Measurements from ENCODE around the gene UNK. TPM values are rescaled to one million over a fixed set of nuclear protein-coding genes. Genes with fewer than 3 reads are reported as not detected.

The UNK gene
- total and polyA plus RNA-seq, 9 of the 15 experiments (the other 6 are each of a cell fraction or from before 2014, with no cell fraction given), result 12.8 to 38.6 (median 24.8) TPM

- peak; percentile 69; the same call in 1 of the 2 replicates for TF ChIP-seq KAT7 (CRISPR knock-in tag; IDR thresholded peaks at IDR 0.05; ENCODE audit: borderline replicate concordance)
- TF ChIP-seq AFF1 (IDR thresholded peaks at IDR 0.05; ENCODE audit: low read depth in 1 of 2, partially characterized antibody in 2 of 2), result peak in 1 of 2 experiments; percentile 20
- peak; percentile 35; the same call in 1 of the 2 replicates for TF ChIP-seq RBFOX2 (IDR thresholded peaks at IDR 0.05; ENCODE audit: low read depth, low read length)
- TF ChIP-seq CREB1 (IDR thresholded peaks at IDR 0.05), result no peak
- no peak; the same call in 1 of the 2 replicates for TF ChIP-seq CREB1 (CRISPR knock-in tag; IDR thresholded peaks at IDR 0.05)
- TF ChIP-seq BDP1 (IDR thresholded peaks at IDR 0.05; ENCODE audit: insufficient read depth, insufficient read length), result no peak
- TF ChIP-seq ZNF586 (CRISPR knock-in tag; conservative IDR thresholded peaks at IDR 0.05), result no peak
- TF ChIP-seq ETV5 (CRISPR knock-in tag; IDR thresholded peaks at IDR 0.05; ENCODE audit: low read depth), result no peak
- no peak for TF ChIP-seq TEAD2 (tag; IDR thresholded peaks at IDR 0.05)
- no peak for TF ChIP-seq NR4A1 (CRISPR knock-in tag; IDR thresholded peaks at IDR 0.05)
- TF ChIP-seq NR4A1 (tag; IDR thresholded peaks at IDR 0.05), result no peak
- no peak for TF ChIP-seq RBM34 (IDR thresholded peaks at IDR 0.05; ENCODE audit: borderline replicate concordance, insufficient read depth, low read length)
- no peak for TF ChIP-seq CREM (IDR thresholded peaks at IDR 0.05; ENCODE audit: low read depth)
- TF ChIP-seq ETV1 (tag; conservative IDR thresholded peaks at IDR 0.05; ENCODE audit: low read depth), result no peak
- TF ChIP-seq POLR2B (IDR thresholded peaks at IDR 0.05; ENCODE audit: low read depth, partially characterized antibody), result no peak
- TF ChIP-seq BCL6 (CRISPR knock-in tag; IDR thresholded peaks at IDR 0.05), result no peak
- TF ChIP-seq ZNF24 (IDR thresholded peaks at IDR 0.05), result no peak
- TF ChIP-seq ETS1 (conservative IDR thresholded peaks at IDR 0.05; ENCODE audit: control insufficient read depth, low read depth, low read length), result no peak
- TF ChIP-seq SOX6 (IDR thresholded peaks at IDR 0.05), result no peak
- no peak for TF ChIP-seq NR2C2 (CRISPR knock-in tag; IDR thresholded peaks at IDR 0.05)
- TF ChIP-seq NR2C2 (tag; IDR thresholded peaks at IDR 0.05), result no peak
Measured at GRCh38 chr17:75774991-75775668, 9.5 kb upstream of the UNK start (continued).
